ENCODE data around the gene ARRDC4.

Gene ARRDC4

DNA sequence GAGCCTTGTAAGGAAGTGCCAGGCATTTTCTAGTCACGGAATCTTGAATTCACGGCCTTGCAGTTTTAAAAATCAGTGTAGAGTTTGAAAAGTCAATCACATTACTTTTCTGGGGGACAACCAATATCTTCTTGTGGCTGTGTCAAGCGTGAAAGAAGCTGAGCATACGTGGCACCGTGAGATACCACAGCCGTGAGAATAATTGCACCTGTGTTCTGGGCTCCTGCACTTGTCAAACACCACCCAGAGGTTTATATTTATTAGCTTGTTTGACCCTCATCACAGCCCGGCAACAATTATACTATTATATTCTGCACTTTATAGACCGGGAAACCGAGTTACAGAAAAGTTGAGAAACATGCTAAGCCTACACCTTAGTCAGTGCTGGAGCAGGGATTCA, 45.2 kb downstream of the ARRDC4 start:
- DNase-seq (ENCODE audit: low spot score): no peak
- TF ChIP-seq, protein P1, sequence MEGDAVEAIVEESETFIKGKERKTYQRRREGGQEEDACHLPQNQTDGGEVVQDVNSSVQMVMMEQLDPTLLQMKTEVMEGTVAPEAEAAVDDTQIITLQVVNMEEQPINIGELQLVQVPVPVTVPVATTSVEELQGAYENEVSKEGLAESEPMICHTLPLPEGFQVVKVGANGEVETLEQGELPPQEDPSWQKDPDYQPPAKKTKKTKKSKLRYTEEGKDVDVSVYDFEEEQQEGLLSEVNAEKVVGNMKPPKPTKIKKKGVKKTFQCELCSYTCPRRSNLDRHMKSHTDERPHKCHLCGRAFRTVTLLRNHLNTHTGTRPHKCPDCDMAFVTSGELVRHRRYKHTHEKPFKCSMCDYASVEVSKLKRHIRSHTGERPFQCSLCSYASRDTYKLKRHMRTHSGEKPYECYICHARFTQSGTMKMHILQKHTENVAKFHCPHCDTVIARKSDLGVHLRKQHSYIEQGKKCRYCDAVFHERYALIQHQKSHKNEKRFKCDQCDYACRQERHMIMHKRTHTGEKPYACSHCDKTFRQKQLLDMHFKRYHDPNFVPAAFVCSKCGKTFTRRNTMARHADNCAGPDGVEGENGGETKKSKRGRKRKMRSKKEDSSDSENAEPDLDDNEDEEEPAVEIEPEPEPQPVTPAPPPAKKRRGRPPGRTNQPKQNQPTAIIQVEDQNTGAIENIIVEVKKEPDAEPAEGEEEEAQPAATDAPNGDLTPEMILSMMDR (IDR thresholded peaks at IDR 0.05; ENCODE audit: extremely low read depth, missing control alignments): no peak

DNA sequence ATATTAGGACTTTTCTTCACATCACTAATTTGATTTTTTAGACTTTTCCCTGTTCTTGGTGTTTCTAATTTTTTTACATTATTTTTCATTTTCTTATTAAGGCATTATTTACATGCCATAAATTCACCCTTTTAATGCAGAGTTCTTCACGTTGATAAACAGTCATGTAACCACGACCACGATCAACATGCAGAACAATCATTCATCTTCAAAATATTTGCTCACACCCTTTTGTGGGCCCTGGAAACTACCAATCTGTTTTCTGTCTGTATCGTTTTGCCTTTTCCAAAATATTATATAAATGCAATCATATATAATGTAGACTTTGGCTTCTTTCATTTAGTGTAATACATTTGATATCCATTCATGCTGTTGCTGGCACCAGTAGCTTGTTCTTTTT, 48.7 kb downstream of the ARRDC4 start:
- TF ChIP-seq, protein P1 (IDR thresholded peaks at IDR 0.05; ENCODE audit: extremely low read depth, missing control alignments): no peak
- no peak for DNase-seq (ENCODE audit: low spot score)

DNA sequence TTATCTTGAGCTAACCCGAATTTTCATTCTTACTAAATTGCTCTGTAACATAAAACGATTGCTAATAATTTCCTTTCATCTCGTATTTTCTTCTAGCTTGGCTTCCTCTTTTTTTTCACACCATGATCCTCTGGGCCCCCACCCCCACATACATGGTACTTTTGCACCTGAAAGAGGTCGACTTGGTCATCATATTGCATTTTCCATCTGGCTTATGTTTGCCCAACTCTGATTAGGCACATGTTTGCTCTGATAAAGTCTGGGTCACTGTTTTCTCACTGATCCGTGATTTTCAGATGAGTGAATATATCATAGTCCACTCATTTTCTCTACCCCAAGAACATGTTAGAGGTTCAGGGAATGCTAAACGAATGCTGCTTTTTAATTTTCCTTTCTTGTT, 49.5 kb downstream of the ARRDC4 start:
- DNase-seq (ENCODE audit: low spot score): no peak
- TF ChIP-seq, protein P1 (IDR thresholded peaks at IDR 0.05; ENCODE audit: extremely low read depth, missing control alignments): no peak

DNA sequence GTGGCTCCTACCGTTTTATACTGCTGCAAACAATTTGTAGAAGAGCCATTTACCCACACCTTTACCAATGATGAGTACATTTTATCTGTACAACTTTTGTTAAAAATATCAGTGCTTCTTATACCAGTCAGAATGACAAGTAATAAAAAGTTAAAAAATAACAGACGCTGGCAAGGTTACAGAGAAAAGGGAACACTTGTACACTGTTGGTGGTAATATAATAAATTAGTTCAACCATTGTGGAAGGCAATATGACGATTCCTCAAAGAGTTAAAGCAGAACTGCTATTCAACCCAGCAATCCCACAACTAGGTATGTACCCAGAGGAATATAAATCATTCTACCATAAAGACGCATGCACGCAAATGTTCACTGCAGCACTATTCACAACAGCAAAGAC, 51.9 kb downstream of the ARRDC4 start:
- TF ChIP-seq, protein P1 (IDR thresholded peaks at IDR 0.05; ENCODE audit: extremely low read depth, missing control alignments): no peak
- DNase-seq (ENCODE audit: low spot score): no peak

DNA sequence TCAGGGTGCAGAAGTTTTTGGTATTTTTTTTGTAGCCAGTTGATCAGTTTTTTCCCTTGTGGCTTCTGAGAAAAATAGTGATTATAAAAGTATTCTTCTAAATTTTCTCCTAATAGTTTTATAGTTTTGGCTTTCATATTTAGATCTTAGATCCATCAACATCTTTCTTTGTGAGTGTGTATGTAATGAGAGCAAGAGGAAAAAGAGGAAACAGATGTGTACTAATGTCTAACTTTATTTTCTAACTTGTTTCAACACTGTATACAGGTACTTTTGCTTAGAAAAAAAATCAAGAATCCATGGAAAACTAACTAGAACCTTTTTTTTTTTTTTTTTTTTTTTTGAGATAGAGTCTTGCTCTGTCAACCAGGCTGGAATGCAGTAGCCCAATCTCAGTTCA, 53.1 kb downstream of the ARRDC4 start:
- TF ChIP-seq, protein P1 (IDR thresholded peaks at IDR 0.05; ENCODE audit: extremely low read depth, missing control alignments): no peak
- no peak for DNase-seq (ENCODE audit: low spot score)

DNA sequence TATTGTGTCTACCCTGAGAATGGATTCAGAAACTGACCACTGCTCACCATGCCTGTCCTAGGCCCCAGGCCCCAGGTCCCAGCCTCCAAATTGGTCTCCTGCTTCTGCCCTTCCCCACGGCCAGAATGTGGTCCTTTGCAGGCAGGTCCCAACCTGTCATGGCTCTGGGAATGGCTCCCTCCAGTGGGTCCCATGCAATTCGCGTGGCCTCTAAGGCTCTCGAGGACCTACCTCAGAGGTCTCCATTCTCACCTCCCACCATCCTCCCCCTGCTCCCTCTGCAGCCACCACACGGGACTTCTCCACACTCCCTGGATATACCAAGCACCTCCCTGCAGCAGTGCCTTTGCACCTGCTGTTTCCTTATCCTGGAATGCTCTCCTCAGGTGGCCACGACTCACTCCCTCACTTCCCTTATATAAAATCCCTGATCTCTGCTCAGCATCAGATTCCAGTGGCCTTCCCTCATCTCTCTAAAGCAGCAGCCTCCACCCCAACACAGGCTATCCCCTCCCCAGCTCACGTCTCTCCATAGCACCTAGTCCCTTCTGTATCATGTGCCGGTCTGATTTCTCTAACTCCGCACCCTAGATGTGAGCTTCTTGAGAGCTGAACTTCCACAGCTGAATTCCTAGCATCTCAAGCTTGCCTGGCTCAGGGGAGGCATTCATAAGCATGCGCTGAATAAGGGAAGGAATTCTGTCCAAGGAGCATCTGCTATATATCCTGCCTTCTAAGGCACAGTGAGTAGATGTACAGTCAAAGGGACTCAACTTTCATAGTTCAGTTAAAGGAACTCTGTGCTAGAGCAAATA, 56.9 kb downstream of the ARRDC4 start:
- no peak for DNase-seq (ENCODE audit: low spot score)
- TF ChIP-seq, protein P1 (IDR thresholded peaks at IDR 0.05; ENCODE audit: extremely low read depth, missing control alignments): no peak

DNA sequence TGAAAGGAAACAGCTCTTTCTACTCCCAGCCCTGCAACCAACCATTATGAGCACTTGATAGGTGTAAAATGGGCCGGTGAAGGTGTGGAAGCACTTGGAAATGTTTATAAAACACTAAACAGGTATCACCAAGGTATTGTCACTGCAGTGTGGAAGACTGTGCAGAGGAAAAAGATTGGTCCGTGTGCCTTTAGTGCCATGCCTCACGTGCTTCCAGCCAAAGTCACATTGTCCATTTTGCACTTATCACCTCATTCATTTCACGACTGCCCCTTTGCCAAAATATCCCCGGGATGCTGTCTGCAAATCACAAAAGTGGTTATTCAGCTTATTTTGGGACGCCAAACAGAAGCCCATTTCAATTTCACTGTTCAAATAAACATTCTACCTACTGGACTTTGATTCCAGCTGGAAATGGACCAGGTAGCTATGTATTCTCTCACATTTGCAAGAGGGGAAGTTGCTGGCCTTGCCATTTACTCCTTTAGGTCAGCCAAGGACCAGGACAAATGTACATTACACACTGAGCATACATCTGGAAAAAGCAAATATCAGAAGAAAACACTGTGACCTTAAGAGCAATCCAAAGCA, 58.4 kb downstream of the ARRDC4 start:
- TF ChIP-seq, protein P1 (IDR thresholded peaks at IDR 0.05; ENCODE audit: extremely low read depth, missing control alignments): no peak
- DNase-seq (ENCODE audit: low spot score): no peak
